Breast epithelium (tissue), 4 donors: ENCODE measurements around the gene FHOD3. TPM values are rescaled to one million over a fixed set of nuclear protein-coding genes. Genes with fewer than 3 reads are reported as not detected.

Experiments
- DNase-seq, 2 donors: peaks; one replicate each; pipeline ENCODE4 v3.0.0-alpha.2; 2019; ENCODE audit warnings: low spot score in 2 of 2
- H3K27ac ChIP-seq, 2 donors: fragments of 200-600 bp; sonication (generic) in 1 of 2; one replicate each; pipeline ENCODE4 v1.5.1; 2016 to 2019; ENCODE audit warnings: mild to moderate bottlenecking in 1 of 2
- H3K27me3 ChIP-seq, 2 donors: fragments of 200-600 bp; sonication (generic) in 1 of 2; one replicate each; pipeline versions ENCODE4 v1.5.1 to v1.6.0; 2017 to 2019; ENCODE audit warnings: control low read depth in 1 of 2, mild to moderate bottlenecking in 1 of 2
- H3K36me3 ChIP-seq: fragments of 200-600 bp; one replicate; pipeline ENCODE4 v1.5.1; 2019
- H3K4me1 ChIP-seq, 2 donors: fragments of 200-600 bp; sonication (generic); one replicate each; pipeline ENCODE4 v1.5.1; 2016 to 2019; ENCODE audit warnings: control low read depth in 1 of 2
- H3K4me3 ChIP-seq, 3 donors: fragments of 200-600 bp; sonication (generic); 1 replicate in 2 of 3; 2 replicates in 1 of 3; pipeline ENCODE4 v1.5.1; 2016 to 2019; ENCODE audit warnings: mild to moderate bottlenecking in 3 of 3, moderate library complexity in 2 of 3
- H3K9me3 ChIP-seq, 2 donors: fragments of 200-600 bp; sonication (generic) in 1 of 2; one replicate each; pipeline ENCODE4 v1.5.1; 2016 to 2019; ENCODE audit warnings: control low read depth in 1 of 2
- POLR2A ChIP-seq: fragments of 450-650 bp; IDR thresholded peaks from one replicate; pipeline ENCODE4 v1.6.1; 2016; ENCODE audit warnings: antibody characterized with exemption, mild to moderate bottlenecking, moderate library complexity
- POLR2AphosphoS5 ChIP-seq, 3 donors: sonication (generic); formaldehyde crosslinking; IDR thresholded peaks; one replicate each; pipeline ENCODE4 v1.6.1; 2017; ENCODE audit warnings: antibody characterized with exemption in 3 of 3
- intact Hi-C: fragments of 100-400 bp; cut with DNase I; formaldehyde crosslinking; loops from one replicate; pipeline ENCODE4 v1.15.1; 2023; ENCODE audit warnings: low total_unique reads
- total RNA-seq, 3 donors: library from RNA; depleted of rRNA; stranded (reverse); fragments of >200 nt; gene quantifications; one replicate each; pipeline ENCODE4 v1.1.0, GENCODE V29; 2016
- TF ChIP-seq, protein P1 (sequence below), 3 donors: fragments of 450-650 bp; IDR thresholded peaks; one replicate each; pipeline ENCODE4 v1.5.1; 2016 to 2017; ENCODE audit warnings: antibody characterized with exemption in 3 of 3, mild to moderate bottlenecking in 3 of 3, moderate library complexity in 3 of 3

FHOD3 gene
- total RNA-seq, 3 donors from 2014 or later: 1.9 to 13.1 (median 13.0) TPM

DNA sequence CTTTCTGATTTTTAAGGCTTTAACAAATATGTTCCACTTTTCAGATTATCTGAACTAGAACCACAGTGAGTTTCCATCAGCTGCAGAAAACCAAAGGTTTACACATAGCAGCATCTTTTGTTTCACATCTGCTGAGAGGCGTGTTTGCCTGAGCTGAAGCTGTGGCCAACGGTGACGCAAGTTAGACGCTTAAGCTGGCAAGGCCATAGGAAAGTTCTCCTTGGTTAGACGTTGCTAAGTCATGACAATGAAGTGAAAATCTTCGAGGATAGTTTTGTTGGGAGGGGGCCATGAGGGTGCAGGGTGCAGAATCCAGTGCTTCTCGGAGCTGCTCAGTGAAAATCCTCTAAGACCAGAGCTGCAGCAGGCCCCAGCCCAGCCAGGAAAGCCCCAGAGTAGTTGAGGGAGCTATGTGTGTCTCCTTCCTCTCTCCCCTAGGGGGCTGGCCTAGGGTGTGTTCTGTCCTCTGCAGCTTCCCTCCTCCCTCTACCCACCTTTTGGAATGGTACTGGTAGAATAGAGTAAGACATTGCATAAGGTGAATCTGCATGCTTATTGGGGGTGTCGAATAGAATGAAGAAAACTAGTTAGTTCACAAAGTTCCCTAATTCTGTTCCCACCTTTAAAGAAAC is 105.4 kb downstream of the FHOD3 start:
- Histone ChIP-seq H3K36me3 (no peaks in the 10 kb centered on the region), H3K27ac (peak overlapping the region in 1 of 2 donors; percentile 70), H3K4me3 (no peak overlapping the region), H3K27me3 (no peaks in the 10 kb centered on the region), H3K9me3 (no peaks in the 10 kb centered on the region), H3K4me1 (no peaks in the 10 kb centered on the region)
- intact Hi-C loops: no loop called here
- TF ChIP-seq POLR2A (no peak), POLR2AphosphoS5 (IDR thresholded peaks at IDR 0.05) (peak in 1 of 3 donors; percentile 23)
- TF ChIP-seq, protein P1, sequence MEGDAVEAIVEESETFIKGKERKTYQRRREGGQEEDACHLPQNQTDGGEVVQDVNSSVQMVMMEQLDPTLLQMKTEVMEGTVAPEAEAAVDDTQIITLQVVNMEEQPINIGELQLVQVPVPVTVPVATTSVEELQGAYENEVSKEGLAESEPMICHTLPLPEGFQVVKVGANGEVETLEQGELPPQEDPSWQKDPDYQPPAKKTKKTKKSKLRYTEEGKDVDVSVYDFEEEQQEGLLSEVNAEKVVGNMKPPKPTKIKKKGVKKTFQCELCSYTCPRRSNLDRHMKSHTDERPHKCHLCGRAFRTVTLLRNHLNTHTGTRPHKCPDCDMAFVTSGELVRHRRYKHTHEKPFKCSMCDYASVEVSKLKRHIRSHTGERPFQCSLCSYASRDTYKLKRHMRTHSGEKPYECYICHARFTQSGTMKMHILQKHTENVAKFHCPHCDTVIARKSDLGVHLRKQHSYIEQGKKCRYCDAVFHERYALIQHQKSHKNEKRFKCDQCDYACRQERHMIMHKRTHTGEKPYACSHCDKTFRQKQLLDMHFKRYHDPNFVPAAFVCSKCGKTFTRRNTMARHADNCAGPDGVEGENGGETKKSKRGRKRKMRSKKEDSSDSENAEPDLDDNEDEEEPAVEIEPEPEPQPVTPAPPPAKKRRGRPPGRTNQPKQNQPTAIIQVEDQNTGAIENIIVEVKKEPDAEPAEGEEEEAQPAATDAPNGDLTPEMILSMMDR (IDR thresholded peaks at IDR 0.05): no peak
- peak in 1 of 2 donors; percentile 52 for DNase-seq

DNA sequence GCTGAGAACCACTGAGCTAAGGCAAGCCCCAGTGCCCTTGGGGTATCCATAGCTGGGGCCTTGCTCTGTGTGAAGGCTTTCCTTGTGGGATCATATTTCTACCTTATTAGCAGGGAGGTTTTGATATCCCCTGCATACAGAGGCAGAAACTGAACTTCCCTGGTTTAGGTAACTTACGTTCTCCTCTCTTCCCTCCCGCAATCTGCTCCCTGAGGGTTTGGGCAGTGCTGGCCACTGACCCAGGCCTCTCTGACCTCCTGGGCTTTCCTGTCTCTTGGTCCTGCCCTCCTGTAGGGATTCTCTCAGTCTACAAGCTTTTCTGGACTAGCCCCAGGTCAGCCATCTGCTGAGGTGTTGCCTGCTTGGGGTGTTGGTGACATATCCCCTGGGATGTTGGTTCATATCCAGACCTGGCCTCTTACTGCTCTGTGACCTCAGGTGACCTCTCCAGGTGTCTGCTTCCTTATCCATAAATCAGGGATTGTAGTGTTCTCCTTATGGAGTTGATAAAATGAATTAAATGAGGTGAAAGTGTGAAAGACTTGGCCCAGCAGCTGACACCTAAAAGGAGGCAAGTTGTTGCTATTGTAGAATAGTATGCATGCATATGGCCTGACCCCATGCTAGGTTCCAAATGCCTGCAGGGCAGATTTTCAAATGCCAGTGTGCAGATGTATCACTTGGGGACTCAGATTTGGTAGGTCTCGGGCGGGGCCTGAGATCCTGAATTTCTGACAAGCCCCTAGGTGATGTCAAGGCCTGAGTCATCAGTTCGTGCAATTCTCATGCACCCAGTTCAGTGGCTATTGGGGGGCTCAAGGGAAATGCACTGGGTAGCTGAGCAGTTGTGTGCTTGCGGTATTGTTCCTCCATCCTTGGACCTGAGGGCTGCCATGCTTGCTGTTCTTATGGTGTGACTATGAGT is 106.6 kb downstream of the FHOD3 start:
- H3K27ac ChIP-seq: no peak overlapping the region
- H3K36me3 ChIP-seq: no peaks in the 10 kb centered on the region
- TF ChIP-seq POLR2AphosphoS5 (IDR thresholded peaks at IDR 0.05) (no peak), POLR2A (no peak)
- TF ChIP-seq, protein P1 (IDR thresholded peaks at IDR 0.05): no peak
- intact Hi-C loops: loop anchor here (1.0 kb wide), 1 partner anchor 23 kb away; no protein-coding TSS in a partner anchor
- H3K4me3 ChIP-seq: no peak overlapping the region
- no peak for DNase-seq
- H3K4me1 ChIP-seq: no peaks in the 10 kb centered on the region
- no peaks in the 10 kb centered on the region for H3K9me3 ChIP-seq
- no peaks in the 10 kb centered on the region for H3K27me3 ChIP-seq

DNA sequence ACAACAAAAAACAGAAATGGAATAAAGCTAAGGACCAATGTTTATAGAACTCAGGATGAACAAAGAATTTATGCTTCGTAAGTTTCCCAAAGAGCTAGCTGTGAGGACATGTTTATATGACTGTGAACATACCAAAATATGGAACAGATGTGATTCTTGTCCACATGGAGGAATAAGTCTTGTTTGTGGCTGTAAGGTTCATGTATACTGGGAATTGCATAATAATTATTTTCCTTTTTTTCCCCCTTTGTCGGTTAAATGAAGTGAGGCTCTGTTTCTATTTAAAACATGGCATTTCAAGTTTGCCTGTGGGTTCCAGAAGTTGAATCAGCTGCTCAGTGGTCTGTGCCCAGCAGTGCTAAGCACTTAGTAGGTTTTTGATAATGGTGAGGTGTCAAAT is 108.1 kb downstream of the FHOD3 start:
- Histone ChIP-seq H3K36me3 (no peaks in the 10 kb centered on the region), H3K27me3 (no peaks in the 10 kb centered on the region), H3K4me1 (no peaks in the 10 kb centered on the region), H3K9me3 (no peaks in the 10 kb centered on the region), H3K4me3 (no peak overlapping the region), H3K27ac (no peak overlapping the region)
- TF ChIP-seq POLR2AphosphoS5 (IDR thresholded peaks at IDR 0.05): no peak
- TF ChIP-seq, protein P1 (IDR thresholded peaks at IDR 0.05): no peak
- intact Hi-C loops: no loop called here
- no peak for DNase-seq

DNA sequence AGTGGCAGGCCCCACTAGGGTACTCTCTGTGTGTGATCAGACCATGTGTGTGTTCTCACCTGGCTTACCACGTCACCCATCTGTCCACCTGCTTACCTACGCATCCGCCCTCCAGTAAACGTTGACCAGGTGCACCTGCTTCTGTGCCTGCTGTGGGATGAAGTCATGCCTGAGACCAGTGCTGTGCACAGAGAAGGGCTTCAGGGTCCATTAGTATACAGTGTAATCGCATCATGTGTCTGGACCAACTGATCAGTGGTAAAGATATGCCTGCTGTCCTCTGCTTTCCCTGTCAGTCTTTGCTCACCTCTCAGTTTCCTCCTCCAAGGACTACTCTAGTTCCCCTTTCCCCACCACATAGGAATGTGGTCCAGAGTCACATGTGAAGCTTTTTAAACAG is 109.3 kb downstream of the FHOD3 start:
- no peak overlapping the region for H3K27ac ChIP-seq
- intact Hi-C loops: no loop called here
- no peak for TF ChIP-seq POLR2AphosphoS5 (IDR thresholded peaks at IDR 0.05)
- H3K27me3 ChIP-seq: no peaks in the 10 kb centered on the region
- H3K4me3 ChIP-seq: no peak overlapping the region
- no peaks in the 10 kb centered on the region for H3K36me3 ChIP-seq
- no peaks in the 10 kb centered on the region for H3K4me1 ChIP-seq
- no peak for DNase-seq
- no peaks in the 10 kb centered on the region for H3K9me3 ChIP-seq

DNA sequence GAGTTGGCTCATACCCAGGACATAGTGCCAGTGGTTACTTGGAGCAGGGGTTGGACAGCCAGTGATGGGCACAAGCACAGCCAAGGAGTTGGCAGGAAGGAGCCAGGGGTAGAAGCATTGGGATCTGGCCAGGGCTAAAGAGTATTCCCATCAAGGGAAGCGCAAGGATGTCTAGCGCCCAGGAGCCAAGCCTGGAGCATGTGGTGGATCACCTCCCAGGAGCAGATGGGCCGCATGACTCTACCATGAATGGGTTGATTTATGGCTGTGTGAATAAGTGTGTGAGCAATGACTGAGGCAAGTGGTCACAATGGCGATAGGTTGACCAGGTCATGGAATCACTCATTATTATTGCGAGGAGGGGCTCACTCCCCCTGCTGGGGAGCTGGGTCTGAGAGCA is 111.1 kb downstream of the FHOD3 start:
- intact Hi-C loops: no loop called here

More for the DNA sequence above, 111.1 kb downstream of the FHOD3 start:
- H3K4me3 ChIP-seq: no peak overlapping the region
- DNase-seq: no peak
- TF ChIP-seq POLR2AphosphoS5 (IDR thresholded peaks at IDR 0.05) (no peak), POLR2A (no peak)
- TF ChIP-seq, protein P1 (IDR thresholded peaks at IDR 0.05): no peak
- no peaks in the 10 kb centered on the region for H3K36me3 ChIP-seq
- H3K27ac ChIP-seq: no peak overlapping the region
- H3K27me3 ChIP-seq: no peaks in the 10 kb centered on the region
- no peaks in the 10 kb centered on the region for H3K9me3 ChIP-seq
- H3K4me1 ChIP-seq: no peaks in the 10 kb centered on the region
